HCT116 (cell line): ENCODE data around the gene CGRRF1.

Source experiments
- ATF3 ChIP-seq: IDR thresholded peaks from 2 replicates; pipeline ENCODE4 v1.6.1; 2012
- EZH2 ChIP-seq: fragments of 200-600 bp; sonication (generic); IDR thresholded peaks from 2 replicates; pipeline ENCODE4 v1.6.1; 2017; ENCODE audit warnings: antibody characterized with exemption, mixed run types
- JUND ChIP-seq: IDR thresholded peaks from 2 replicates; pipeline ENCODE4 v1.6.1; 2012
- POLR2A ChIP-seq: IDR thresholded peaks from 2 replicates; pipeline ENCODE4 v1.7.0; 2011; ENCODE audit warnings: borderline replicate concordance; ENCODE audit not compliant: insufficient read depth, insufficient read length; ENCODE audit errors: extremely low read depth
- POLR2AphosphoS5 ChIP-seq: IDR thresholded peaks from 2 replicates; pipeline ENCODE4 v1.6.1; 2011; ENCODE audit warnings: mild to moderate bottlenecking, low read depth, low read length, moderate library complexity
- RAD21 ChIP-seq: IDR thresholded peaks from 2 replicates; pipeline ENCODE4 v1.6.1; 2012; ENCODE audit warnings: low read depth, mild to moderate bottlenecking
- SIN3A ChIP-seq: IDR thresholded peaks from 2 replicates; pipeline ENCODE4 v1.6.1; 2012; ENCODE audit warnings: low read depth
- SP1 ChIP-seq: IDR thresholded peaks from 2 replicates; pipeline ENCODE4 v1.6.1; 2012; ENCODE audit warnings: low read depth
- TCF7L2 ChIP-seq: IDR thresholded peaks from 2 replicates; pipeline ENCODE4 v1.7.0; 2011; ENCODE audit warnings: borderline replicate concordance, inconsistent platforms; ENCODE audit not compliant: insufficient read depth, insufficient read length; ENCODE audit errors: extremely low read depth
- YY1 ChIP-seq: IDR thresholded peaks from 2 replicates; pipeline ENCODE4 v1.6.1; 2011; ENCODE audit warnings: low read length, low read depth, moderate library complexity, mild to moderate bottlenecking; ENCODE audit not compliant: insufficient replicate concordance; ENCODE audit errors: extremely low read depth
- TF ChIP-seq, protein P1 (sequence below), 3 experiments: fragments of 200-600 bp in 1 of 3; sonication (generic) in 1 of 3; IDR thresholded peaks in 2 of 3; conservative IDR thresholded peaks in 1 of 3; 2 replicates each; pipeline ENCODE4 v1.5.1; 2012 to 2017; ENCODE audit warnings: low read depth in 2 of 3, low read length in 2 of 3, antibody characterized with exemption in 1 of 3, borderline replicate concordance in 1 of 3, control low read depth in 1 of 3, mild to moderate bottlenecking in 1 of 3, mixed read lengths in 1 of 3, mixed run types in 1 of 3, moderate library complexity in 1 of 3; ENCODE audit not compliant: insufficient read depth in 1 of 3
- TF ChIP-seq, protein P2 (sequence below): IDR thresholded peaks from 2 replicates; pipeline ENCODE4 v1.6.1; 2012; ENCODE audit warnings: low read depth
- TF ChIP-seq, protein P3 (sequence below): IDR thresholded peaks from 2 replicates; pipeline ENCODE4 v1.6.1; 2012
- TF ChIP-seq, protein P4 (sequence below): IDR thresholded peaks from 2 replicates; pipeline ENCODE4 v1.6.1; 2011; ENCODE audit warnings: mild to moderate bottlenecking, low read length, moderate library complexity; ENCODE audit not compliant: insufficient replicate concordance; ENCODE audit errors: extremely low read depth

DNA sequence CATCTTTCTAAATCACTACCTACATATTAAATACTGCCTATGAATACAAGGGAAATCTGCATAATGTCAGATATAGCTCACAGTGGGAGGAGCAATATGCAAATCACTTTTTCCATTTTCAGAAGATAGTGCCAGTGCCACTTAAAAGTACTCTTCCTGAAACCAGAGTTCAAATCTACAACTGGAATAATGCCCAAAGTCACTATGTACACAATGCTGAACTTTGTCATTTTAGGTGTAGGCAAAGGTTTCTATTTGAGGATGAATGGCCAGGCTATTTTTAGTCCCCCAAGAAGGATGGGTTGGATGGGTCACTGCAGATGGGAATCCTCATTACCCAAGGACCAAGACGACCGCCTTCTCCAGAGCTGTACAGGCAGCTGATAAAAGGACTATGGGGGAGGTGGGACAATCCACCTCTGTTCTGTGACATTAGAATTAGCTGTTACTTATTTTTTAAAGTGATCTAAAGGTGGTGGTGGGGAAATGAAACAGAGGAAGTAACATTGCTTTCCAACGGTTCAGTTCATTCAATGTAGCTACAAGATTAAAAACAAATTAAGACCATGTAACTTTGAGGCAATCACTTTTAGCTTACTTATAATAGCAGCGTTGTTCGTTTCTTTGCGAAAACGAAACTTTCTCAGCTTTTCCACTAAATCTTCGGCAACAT, 26.5 kb upstream of the CGRRF1 start:
- TF ChIP-seq, protein P1, sequence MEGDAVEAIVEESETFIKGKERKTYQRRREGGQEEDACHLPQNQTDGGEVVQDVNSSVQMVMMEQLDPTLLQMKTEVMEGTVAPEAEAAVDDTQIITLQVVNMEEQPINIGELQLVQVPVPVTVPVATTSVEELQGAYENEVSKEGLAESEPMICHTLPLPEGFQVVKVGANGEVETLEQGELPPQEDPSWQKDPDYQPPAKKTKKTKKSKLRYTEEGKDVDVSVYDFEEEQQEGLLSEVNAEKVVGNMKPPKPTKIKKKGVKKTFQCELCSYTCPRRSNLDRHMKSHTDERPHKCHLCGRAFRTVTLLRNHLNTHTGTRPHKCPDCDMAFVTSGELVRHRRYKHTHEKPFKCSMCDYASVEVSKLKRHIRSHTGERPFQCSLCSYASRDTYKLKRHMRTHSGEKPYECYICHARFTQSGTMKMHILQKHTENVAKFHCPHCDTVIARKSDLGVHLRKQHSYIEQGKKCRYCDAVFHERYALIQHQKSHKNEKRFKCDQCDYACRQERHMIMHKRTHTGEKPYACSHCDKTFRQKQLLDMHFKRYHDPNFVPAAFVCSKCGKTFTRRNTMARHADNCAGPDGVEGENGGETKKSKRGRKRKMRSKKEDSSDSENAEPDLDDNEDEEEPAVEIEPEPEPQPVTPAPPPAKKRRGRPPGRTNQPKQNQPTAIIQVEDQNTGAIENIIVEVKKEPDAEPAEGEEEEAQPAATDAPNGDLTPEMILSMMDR (IDR thresholded peaks at IDR 0.05 in 2 of 3, conservative IDR thresholded peaks at IDR 0.05 in 1 of 3; ENCODE audit: borderline replicate concordance in 1 of 3, insufficient read depth in 1 of 3, low read depth in 2 of 3, low read length in 2 of 3) = no peak
- no peak for TF ChIP-seq RAD21
- no peak for TF ChIP-seq TCF7L2
- no peak for TF ChIP-seq ATF3
- TF ChIP-seq, protein P2, sequence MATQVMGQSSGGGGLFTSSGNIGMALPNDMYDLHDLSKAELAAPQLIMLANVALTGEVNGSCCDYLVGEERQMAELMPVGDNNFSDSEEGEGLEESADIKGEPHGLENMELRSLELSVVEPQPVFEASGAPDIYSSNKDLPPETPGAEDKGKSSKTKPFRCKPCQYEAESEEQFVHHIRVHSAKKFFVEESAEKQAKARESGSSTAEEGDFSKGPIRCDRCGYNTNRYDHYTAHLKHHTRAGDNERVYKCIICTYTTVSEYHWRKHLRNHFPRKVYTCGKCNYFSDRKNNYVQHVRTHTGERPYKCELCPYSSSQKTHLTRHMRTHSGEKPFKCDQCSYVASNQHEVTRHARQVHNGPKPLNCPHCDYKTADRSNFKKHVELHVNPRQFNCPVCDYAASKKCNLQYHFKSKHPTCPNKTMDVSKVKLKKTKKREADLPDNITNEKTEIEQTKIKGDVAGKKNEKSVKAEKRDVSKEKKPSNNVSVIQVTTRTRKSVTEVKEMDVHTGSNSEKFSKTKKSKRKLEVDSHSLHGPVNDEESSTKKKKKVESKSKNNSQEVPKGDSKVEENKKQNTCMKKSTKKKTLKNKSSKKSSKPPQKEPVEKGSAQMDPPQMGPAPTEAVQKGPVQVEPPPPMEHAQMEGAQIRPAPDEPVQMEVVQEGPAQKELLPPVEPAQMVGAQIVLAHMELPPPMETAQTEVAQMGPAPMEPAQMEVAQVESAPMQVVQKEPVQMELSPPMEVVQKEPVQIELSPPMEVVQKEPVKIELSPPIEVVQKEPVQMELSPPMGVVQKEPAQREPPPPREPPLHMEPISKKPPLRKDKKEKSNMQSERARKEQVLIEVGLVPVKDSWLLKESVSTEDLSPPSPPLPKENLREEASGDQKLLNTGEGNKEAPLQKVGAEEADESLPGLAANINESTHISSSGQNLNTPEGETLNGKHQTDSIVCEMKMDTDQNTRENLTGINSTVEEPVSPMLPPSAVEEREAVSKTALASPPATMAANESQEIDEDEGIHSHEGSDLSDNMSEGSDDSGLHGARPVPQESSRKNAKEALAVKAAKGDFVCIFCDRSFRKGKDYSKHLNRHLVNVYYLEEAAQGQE = no peak
- TF ChIP-seq SIN3A = no peak
- TF ChIP-seq POLR2AphosphoS5 = no peak
- TF ChIP-seq, protein P3, sequence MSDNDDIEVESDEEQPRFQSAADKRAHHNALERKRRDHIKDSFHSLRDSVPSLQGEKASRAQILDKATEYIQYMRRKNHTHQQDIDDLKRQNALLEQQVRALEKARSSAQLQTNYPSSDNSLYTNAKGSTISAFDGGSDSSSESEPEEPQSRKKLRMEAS = no peak
- TF ChIP-seq, protein P4, sequence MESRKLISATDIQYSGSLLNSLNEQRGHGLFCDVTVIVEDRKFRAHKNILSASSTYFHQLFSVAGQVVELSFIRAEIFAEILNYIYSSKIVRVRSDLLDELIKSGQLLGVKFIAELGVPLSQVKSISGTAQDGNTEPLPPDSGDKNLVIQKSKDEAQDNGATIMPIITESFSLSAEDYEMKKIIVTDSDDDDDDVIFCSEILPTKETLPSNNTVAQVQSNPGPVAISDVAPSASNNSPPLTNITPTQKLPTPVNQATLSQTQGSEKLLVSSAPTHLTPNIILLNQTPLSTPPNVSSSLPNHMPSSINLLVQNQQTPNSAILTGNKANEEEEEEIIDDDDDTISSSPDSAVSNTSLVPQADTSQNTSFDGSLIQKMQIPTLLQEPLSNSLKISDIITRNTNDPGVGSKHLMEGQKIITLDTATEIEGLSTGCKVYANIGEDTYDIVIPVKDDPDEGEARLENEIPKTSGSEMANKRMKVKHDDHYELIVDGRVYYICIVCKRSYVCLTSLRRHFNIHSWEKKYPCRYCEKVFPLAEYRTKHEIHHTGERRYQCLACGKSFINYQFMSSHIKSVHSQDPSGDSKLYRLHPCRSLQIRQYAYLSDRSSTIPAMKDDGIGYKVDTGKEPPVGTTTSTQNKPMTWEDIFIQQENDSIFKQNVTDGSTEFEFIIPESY = no peak
- TF ChIP-seq POLR2A = no peak
- TF ChIP-seq SP1 = no peak
- no peak for TF ChIP-seq EZH2
- TF ChIP-seq JUND = no peak
- no peak for TF ChIP-seq YY1
